Fibroblast of gingiva (primary cell): ENCODE data around the gene TOPORS.

Experiments
- DNase-seq: peaks from one replicate; pipeline ENCODE4 v3.0.0-alpha.2; 2011; ENCODE audit warnings: low read depth

The TOPORS gene

DNA sequence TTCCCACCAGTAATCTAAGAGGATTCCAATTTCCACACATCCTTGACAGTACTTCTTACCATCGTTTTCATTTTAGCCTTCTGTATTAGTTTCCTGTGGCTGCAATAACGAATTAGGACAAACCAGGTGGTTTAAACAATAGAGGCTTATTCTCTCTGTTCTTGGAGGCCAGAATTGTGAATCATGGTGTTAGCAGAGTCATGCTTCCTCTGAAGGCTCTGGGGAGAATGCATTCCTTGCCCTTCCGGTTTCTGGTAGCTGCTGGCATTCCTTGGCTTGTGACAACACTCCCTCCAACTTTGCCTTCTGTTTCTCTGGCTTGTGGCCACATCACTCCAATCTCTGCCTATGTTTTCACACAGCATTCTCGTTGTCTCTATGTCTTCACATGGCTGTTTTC lies 49.9 kb downstream of the TOPORS start:
- peak; percentile 61 for DNase-seq

DNA sequence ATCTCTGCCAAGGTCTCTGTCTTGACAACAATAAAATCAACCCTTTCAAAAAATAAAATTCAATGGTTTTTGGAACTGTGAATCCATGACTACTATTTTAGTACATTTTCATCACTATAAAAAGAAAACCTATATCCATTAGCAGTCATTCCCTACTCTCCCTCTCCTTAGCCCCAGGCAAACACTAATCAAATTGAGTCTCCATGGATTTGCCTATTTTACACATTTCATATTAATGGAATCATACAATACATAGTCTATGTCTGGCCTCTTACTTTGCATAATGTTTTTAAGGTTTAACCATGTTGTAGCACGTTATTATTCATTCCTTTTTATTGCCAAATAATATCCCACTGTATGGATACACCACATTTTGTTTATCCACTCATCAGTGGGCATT lies 50.5 kb downstream of the TOPORS start:
- no peak for DNase-seq

DNA sequence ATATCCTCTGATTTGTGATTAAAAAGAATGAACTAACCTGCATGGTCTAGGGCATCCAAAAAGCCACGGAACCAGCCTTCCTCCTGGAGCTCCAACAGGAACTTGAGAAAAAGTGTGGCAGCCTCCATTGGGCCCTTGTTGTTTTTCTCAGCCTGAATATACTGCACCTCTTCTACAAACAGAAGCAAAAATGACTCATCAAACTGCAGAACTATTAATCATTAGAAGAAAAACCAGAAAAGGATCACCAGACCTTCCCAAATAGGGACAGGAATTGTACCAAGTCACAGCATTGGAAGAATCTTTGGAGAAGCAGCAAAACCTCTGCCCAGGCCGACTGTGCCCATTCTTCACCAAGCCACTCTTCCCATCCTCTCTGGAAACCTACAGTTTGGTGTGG lies 51.6 kb downstream of the TOPORS start:
- no peak for DNase-seq

DNA sequence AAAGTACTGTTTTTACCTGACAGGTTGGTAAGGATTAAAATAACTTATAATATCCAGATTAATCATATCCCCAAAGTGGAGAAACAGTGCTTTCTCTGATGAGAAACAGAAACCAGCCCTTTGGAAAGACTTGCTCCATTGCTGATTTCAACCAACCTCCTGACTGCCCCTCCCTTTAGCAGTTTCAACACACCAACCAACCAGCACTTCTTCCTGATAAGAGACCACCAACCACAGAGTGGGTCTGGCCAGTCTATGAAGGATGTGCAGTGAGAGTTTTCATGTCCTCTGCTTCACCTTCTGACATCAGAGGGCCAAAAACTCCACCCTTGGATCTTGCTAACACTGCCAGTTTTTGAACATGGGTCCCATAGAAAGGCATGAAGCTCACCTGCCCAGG lies 54.5 kb downstream of the TOPORS start:
- no peak for DNase-seq

DNA sequence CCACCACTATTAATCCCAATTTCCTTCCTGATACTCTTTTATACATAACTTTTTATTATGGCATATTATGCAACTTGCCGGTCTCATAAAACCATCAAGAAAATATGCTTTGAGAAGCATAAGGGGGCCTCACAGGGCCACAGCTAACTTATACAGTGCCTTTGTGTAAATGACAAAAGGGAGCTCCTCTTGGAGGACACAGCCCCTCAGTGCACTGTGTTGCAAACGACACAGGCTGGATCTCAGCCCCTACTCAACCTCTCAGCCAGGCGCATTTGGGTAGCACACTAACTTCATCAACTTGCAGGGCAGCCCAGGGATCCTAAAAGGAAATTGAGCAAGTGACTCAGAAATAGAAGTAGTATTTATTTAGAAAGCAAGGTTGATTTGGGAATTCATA lies 61.8 kb downstream of the TOPORS start:
- DNase-seq: no peak
